GM12892 (cell line): ENCODE data around the gene SDR9C7.

Source experiments
- POLR2A ChIP-seq: IDR thresholded peaks from 2 replicates; pipeline ENCODE4 v1.6.1; 2011; ENCODE audit warnings: low read depth, low read length, control low read depth
- POLR2AphosphoS5 ChIP-seq: IDR thresholded peaks from 2 replicates; pipeline ENCODE4 v1.6.1; 2011; ENCODE audit warnings: low read depth, low read length, control low read depth

DNA sequence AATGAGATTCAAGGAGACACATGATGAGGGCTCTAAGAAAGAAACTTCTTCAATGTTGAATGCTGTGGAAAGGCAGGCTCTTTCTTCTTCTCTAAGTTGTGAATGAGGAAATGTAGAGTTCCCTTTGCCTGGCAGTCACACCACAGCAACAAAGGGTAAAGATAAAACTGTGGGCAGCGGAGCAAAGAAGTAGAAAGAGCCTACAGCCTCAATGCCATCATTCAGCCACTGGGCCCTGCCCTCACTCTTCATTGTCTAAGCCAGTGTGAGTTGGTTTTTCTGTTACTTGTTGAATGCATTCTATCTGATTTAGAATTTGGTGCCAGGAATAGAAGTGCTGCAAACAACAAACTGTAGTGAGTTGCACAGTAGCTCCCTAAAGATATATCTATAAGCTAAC, 12.2 kb downstream of the SDR9C7 start:
- no peak for TF ChIP-seq POLR2AphosphoS5
- TF ChIP-seq POLR2A, result no peak
